ENCODE measurements around the gene GCA. TPM values are rescaled to one million over a fixed set of nuclear protein-coding genes. Genes with fewer than 3 reads are reported as not detected.

GCA gene
- 8.3 and 8.5 TPM in 2 replicates for polyA plus RNA-seq (2013)

DNA sequence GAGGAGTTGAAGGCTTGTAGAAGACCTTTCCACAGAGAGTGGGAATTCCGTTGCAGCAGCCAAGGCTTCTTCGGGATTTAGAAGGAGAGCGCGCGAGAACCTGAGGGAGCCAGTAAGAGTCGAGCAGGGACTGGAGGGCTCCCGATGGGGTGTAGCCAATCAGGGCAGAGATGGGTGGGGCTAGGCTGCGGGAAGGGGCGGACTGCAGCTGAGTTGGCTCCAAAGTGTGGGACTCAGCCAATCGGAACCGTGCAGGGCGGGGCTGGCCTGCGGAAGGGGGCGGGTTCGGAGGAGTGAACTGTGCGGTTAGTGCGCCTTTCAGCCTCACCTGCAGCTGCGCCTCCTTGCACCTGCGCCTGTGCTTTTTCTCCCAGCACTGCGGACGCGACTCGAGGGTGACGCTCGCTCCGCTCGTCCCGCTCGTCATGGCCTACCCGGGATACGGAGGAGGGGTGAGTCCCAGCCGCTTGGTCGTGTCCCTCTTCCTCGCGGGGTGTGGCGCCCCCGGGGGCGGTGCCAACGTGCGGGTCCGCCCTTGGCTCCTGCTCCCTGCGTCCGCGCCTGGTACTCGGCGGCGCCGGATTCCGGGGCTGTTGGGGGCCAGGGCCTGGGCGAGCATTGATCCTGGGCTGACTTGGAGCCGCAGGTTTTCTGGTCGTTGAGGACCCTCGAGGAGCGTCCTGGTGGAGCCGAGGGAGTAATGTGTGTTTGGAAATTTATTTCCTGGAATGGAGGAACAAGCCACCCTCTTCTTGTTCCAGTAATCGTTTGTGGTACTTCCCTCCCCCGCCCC is at the start of gene GCA:
GCA (plus strand) TSS at position 309 of the 793 bp plus-strand sequence; CDS start at position 426, 117 bp downstream.
- H3K27ac ChIP-seq (ENCODE audit: low read depth, low read length): no peak within 1 kb of the TSS
- H3K4ac ChIP-seq (ENCODE audit: low read depth, low read length): no peak within 1 kb of the TSS
- peak within 1 kb of the TSS; percentile 96 for H3K4me3 ChIP-seq (ENCODE audit: low read depth, low read length)
- no peaks in the 10 kb centered on the region for H3K36me3 ChIP-seq (ENCODE audit: control insufficient read depth in 1 of 2, insufficient read depth in 2 of 2, low read length in 2 of 2)
- H2BK12ac ChIP-seq (ENCODE audit: low read length): no peak within 1 kb of the TSS
- no peak within 1 kb of the TSS for H4K91ac ChIP-seq (ENCODE audit: low read depth, low read length)
- peak within 1 kb of the TSS; percentile 82 for H4K8ac ChIP-seq (ENCODE audit: low read depth, low read length)
- no peaks in the 10 kb centered on the region for H3K27me3 ChIP-seq (ENCODE audit: insufficient read depth, low read length)
- no peak within 1 kb of the TSS for H2BK120ac ChIP-seq (ENCODE audit: insufficient read depth, low read length, poor library complexity)
- H4K12ac ChIP-seq (ENCODE audit: low read depth, low read length): peak within 1 kb of the TSS; percentile 7
- peak within 1 kb of the TSS; percentile 60 for H3K14ac ChIP-seq (ENCODE audit: low read length)
- peak; percentile 97 to 98 for DNase-seq
- peak within 1 kb of the TSS; percentile 89 for H3K18ac ChIP-seq (ENCODE audit: low read length)
- H3K79me1 ChIP-seq (ENCODE audit: low read length): peaks cover 4% of the 10 kb centered on the region
- H3K4me1 ChIP-seq (ENCODE audit: control insufficient read depth in 1 of 2, insufficient read depth in 2 of 2, low read length in 2 of 2): peaks cover 0 to 5% of the 10 kb centered on the region in 2 experiments
- H2AFZ ChIP-seq (ENCODE audit: insufficient read depth, low read length, poor library complexity): peak within 1 kb of the TSS; percentile 95
- no peak within 1 kb of the TSS for H2AK5ac ChIP-seq (ENCODE audit: low read length)
- H3K79me2 ChIP-seq (ENCODE audit: control insufficient read depth, insufficient read depth, low read length, poor library complexity): no peaks in the 10 kb centered on the region
- no CpG with 5 or more reads among the region's 57 CpGs for WGBS (ENCODE audit: extremely low coverage, insufficient coverage, insufficient read length)
- H2BK5ac ChIP-seq (ENCODE audit: low read depth, low read length, poor library complexity): no peak within 1 kb of the TSS
- H3K9ac ChIP-seq (ENCODE audit: low read length): peak within 1 kb of the TSS; percentile 71
- peak within 1 kb of the TSS; percentile 70 for H3K4me2 ChIP-seq (ENCODE audit: low read length)
- H3K9me3 ChIP-seq (ENCODE audit: insufficient read depth, low read depth, low read length): no peaks in the 10 kb centered on the region
- no peak within 1 kb of the TSS for H3K23ac ChIP-seq (ENCODE audit: low read length)

DNA sequence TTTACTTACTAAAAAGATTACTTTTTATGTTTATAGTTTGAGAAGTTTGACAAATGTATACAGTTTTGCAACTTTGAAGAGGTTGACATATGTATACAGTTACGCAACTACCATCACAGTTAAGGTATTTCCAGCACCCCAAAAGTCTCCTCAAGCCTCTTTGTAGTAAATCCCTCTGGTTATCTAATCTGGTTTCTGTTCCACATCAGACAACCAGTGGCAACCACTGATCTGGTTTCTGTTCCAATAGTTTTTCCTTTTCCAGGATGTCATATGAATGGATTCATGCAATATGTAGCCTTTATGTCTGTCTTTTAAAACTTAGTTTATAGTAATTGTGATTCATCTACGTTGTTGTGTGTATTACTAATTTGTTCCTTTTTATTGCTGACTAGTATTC is 48.9 kb upstream of the GCA start:
- H3K4me3 ChIP-seq (ENCODE audit: low read depth, low read length): no peak overlapping the region
- H3K4me1 ChIP-seq (ENCODE audit: control insufficient read depth in 1 of 2, insufficient read depth in 2 of 2, low read length in 2 of 2): no peaks in the 10 kb centered on the region
- no CpG with 5 or more reads among the region's 2 CpGs for WGBS (ENCODE audit: extremely low coverage, insufficient coverage, insufficient read length)
- H3K36me3 ChIP-seq (ENCODE audit: control insufficient read depth in 1 of 2, insufficient read depth in 2 of 2, low read length in 2 of 2): no peaks in the 10 kb centered on the region
- no peak overlapping the region for H2BK5ac ChIP-seq (ENCODE audit: low read depth, low read length, poor library complexity)
- H4K8ac ChIP-seq (ENCODE audit: low read depth, low read length): no peak overlapping the region
- no peak overlapping the region for H3K9ac ChIP-seq (ENCODE audit: low read length)
- no peaks in the 10 kb centered on the region for H3K9me3 ChIP-seq (ENCODE audit: insufficient read depth, low read depth, low read length)
- H3K27ac ChIP-seq (ENCODE audit: low read depth, low read length): no peak overlapping the region
- H3K18ac ChIP-seq (ENCODE audit: low read length): no peak overlapping the region
- H3K4me2 ChIP-seq (ENCODE audit: low read length): no peak overlapping the region
- no peak overlapping the region for H3K4ac ChIP-seq (ENCODE audit: low read depth, low read length)
- no peak overlapping the region for H4K91ac ChIP-seq (ENCODE audit: low read depth, low read length)
- H2BK12ac ChIP-seq (ENCODE audit: low read length): no peak overlapping the region
- no peak overlapping the region for H3K23ac ChIP-seq (ENCODE audit: low read length)
- no peak overlapping the region for H2AFZ ChIP-seq (ENCODE audit: insufficient read depth, low read length, poor library complexity)
- no peak overlapping the region for H2BK120ac ChIP-seq (ENCODE audit: insufficient read depth, low read length, poor library complexity)
- H3K27me3 ChIP-seq (ENCODE audit: insufficient read depth, low read length): no peaks in the 10 kb centered on the region
- H3K79me2 ChIP-seq (ENCODE audit: control insufficient read depth, insufficient read depth, low read length, poor library complexity): no peaks in the 10 kb centered on the region
- H2AK5ac ChIP-seq (ENCODE audit: low read length): no peak overlapping the region
- no peak for DNase-seq
- no peak overlapping the region for H4K12ac ChIP-seq (ENCODE audit: low read depth, low read length)
- peaks cover 2% of the 10 kb centered on the region for H3K79me1 ChIP-seq (ENCODE audit: low read length)
- no peak overlapping the region for H3K14ac ChIP-seq (ENCODE audit: low read length)

DNA sequence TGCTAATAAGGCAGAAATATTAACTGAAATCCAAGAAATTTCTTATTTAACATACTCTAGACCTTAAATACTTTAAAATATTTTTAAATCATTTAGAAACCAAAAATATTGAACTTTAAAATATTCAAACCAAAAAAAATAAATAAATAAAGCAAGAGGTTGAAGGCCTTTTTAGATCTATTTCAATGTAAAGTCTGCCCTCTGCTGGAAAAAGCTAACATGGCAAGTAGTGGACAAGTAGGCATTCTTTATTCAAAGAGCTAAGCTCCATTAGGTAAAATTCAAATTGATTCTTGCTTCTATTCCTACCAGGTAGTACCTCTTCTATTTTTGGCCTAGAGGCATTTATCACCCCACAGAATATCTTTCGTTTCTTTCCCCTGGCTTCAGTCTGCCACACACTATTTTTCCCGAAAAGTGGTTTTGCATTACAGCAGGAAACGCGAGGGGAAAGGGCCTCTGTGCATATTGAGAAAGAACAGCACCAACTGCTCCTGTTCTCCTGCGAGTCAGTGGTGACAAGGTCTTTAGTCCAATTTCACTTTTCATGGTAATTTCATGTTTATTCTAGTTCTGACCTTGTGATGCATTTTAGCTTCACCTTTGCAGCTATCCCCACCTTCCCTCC is 45.9 kb upstream of the GCA start:
- Histone ChIP-seq H2BK12ac (ENCODE audit: low read length) (no peak overlapping the region), H3K79me2 (ENCODE audit: control insufficient read depth, insufficient read depth, low read length, poor library complexity) (no peaks in the 10 kb centered on the region), H3K18ac (ENCODE audit: low read length) (no peak overlapping the region), H3K27ac (ENCODE audit: low read depth, low read length) (no peak overlapping the region), H4K8ac (ENCODE audit: low read depth, low read length) (no peak overlapping the region), H3K4me1 (ENCODE audit: control insufficient read depth in 1 of 2, insufficient read depth in 2 of 2, low read length in 2 of 2) (no peaks in the 10 kb centered on the region), H3K9me3 (ENCODE audit: insufficient read depth, low read depth, low read length) (no peaks in the 10 kb centered on the region), H3K4ac (ENCODE audit: low read depth, low read length) (no peak overlapping the region), H3K9ac (ENCODE audit: low read length) (no peak overlapping the region), H3K4me2 (ENCODE audit: low read length) (no peak overlapping the region), H3K36me3 (ENCODE audit: control insufficient read depth in 1 of 2, insufficient read depth in 2 of 2, low read length in 2 of 2) (no peaks in the 10 kb centered on the region), H2AK5ac (ENCODE audit: low read length) (no peak overlapping the region), H3K79me1 (ENCODE audit: low read length) (peaks cover 2% of the 10 kb centered on the region), H3K27me3 (ENCODE audit: insufficient read depth, low read length) (no peaks in the 10 kb centered on the region), H2BK120ac (ENCODE audit: insufficient read depth, low read length, poor library complexity) (no peak overlapping the region), H3K4me3 (ENCODE audit: low read depth, low read length) (no peak overlapping the region), H4K12ac (ENCODE audit: low read depth, low read length) (no peak overlapping the region), H3K14ac (ENCODE audit: low read length) (no peak overlapping the region), H2BK5ac (ENCODE audit: low read depth, low read length, poor library complexity) (no peak overlapping the region), H3K23ac (ENCODE audit: low read length) (no peak overlapping the region), H2AFZ (ENCODE audit: insufficient read depth, low read length, poor library complexity) (no peak overlapping the region), H4K91ac (ENCODE audit: low read depth, low read length) (no peak overlapping the region)
- DNase-seq: peak; percentile 64 to 95
- WGBS (ENCODE audit: extremely low coverage, insufficient coverage, insufficient read length): no CpG with 5 or more reads among the region's 5 CpGs

GRCh38 chr2:162298669-162299335 is 45.1 kb upstream of the GCA start:
- Histone ChIP-seq H2AK5ac (ENCODE audit: low read length) (no peak overlapping the region), H2BK5ac (ENCODE audit: low read depth, low read length, poor library complexity) (no peak overlapping the region), H2AFZ (ENCODE audit: insufficient read depth, low read length, poor library complexity) (no peak overlapping the region), H2BK12ac (ENCODE audit: low read length) (peak overlapping the region; percentile 31), H3K18ac (ENCODE audit: low read length) (no peak overlapping the region), H3K27me3 (ENCODE audit: insufficient read depth, low read length) (no peaks in the 10 kb centered on the region), H4K8ac (ENCODE audit: low read depth, low read length) (no peak overlapping the region), H3K27ac (ENCODE audit: low read depth, low read length) (no peak overlapping the region), H3K79me1 (ENCODE audit: low read length) (peaks cover 2% of the 10 kb centered on the region), H3K4me2 (ENCODE audit: low read length) (no peak overlapping the region), H4K12ac (ENCODE audit: low read depth, low read length) (no peak overlapping the region), H3K9ac (ENCODE audit: low read length) (no peak overlapping the region), H3K9me3 (ENCODE audit: insufficient read depth, low read depth, low read length) (no peaks in the 10 kb centered on the region), H3K4me3 (ENCODE audit: low read depth, low read length) (no peak overlapping the region), H3K4ac (ENCODE audit: low read depth, low read length) (no peak overlapping the region), H3K36me3 (ENCODE audit: control insufficient read depth in 1 of 2, insufficient read depth in 2 of 2, low read length in 2 of 2) (no peaks in the 10 kb centered on the region), H2BK120ac (ENCODE audit: insufficient read depth, low read length, poor library complexity) (no peak overlapping the region), H3K79me2 (ENCODE audit: control insufficient read depth, insufficient read depth, low read length, poor library complexity) (no peaks in the 10 kb centered on the region), H3K4me1 (ENCODE audit: control insufficient read depth in 1 of 2, insufficient read depth in 2 of 2, low read length in 2 of 2) (no peaks in the 10 kb centered on the region), H4K91ac (ENCODE audit: low read depth, low read length) (no peak overlapping the region), H3K23ac (ENCODE audit: low read length) (no peak overlapping the region), H3K14ac (ENCODE audit: low read length) (no peak overlapping the region)
- no CpG with 5 or more reads among the region's 9 CpGs for WGBS (ENCODE audit: extremely low coverage, insufficient coverage, insufficient read length)
- DNase-seq: no peak

Data from trophoblast cell (in vitro differentiated cells and primary cell).